NCI-H1105 treated with DMSO at 0.1 percent for 48 hours (cell line): ENCODE measurements around the gene CAPS.

Source experiments
- DNase-seq: peaks from one replicate; lab custom pipeline; 2025; lab: John Stamatoyannopoulos, UW

The CAPS gene

GRCh38 chr19:5934069-5934401 lies 20.0 kb downstream of the CAPS start:
- no peak for DNase-seq

GRCh38 chr19:5934774-5935472 lies 20.9 kb downstream of the CAPS start:
- DNase-seq, result no peak

GRCh38 chr19:5935473-5936291 lies 21.6 kb downstream of the CAPS start:
- no peak for DNase-seq

GRCh38 chr19:5936292-5936592 lies 22.2 kb downstream of the CAPS start:
- no peak for DNase-seq

- DNase-seq, result no peak
These were observed 23.5 kb downstream of the CAPS start for GRCh38 chr19:5937550-5937949.

GRCh38 chr19:5940260-5941208 lies 26.5 kb downstream of the CAPS start:
- no peak for DNase-seq

- no peak for DNase-seq
These were observed 27.6 kb downstream of the CAPS start for GRCh38 chr19:5941673-5942072.

GRCh38 chr19:5943045-5943444 lies 29.0 kb downstream of the CAPS start:
- no peak for DNase-seq

GRCh38 chr19:5943623-5944022 lies 29.6 kb downstream of the CAPS start:
- DNase-seq, result no peak

- no peak for DNase-seq
These were observed 33.4 kb downstream of the CAPS start for GRCh38 chr19:5947435-5947834.

GRCh38 chr19:5948752-5949564 lies 34.9 kb downstream of the CAPS start:
- DNase-seq, result no peak

- peak; percentile 78 for DNase-seq
These were observed 35.8 kb downstream of the CAPS start for GRCh38 chr19:5949792-5950305.

- no peak for DNase-seq
These were observed 36.7 kb downstream of the CAPS start for GRCh38 chr19:5950741-5951140.

- no peak for DNase-seq
These were observed 37.3 kb downstream of the CAPS start for GRCh38 chr19:5951338-5951861.

- DNase-seq, result peak; percentile 3
These were observed 38.4 kb downstream of the CAPS start for GRCh38 chr19:5952193-5953029.

GRCh38 chr19:5953030-5953589 lies 39.1 kb downstream of the CAPS start:
- DNase-seq, result no peak

GRCh38 chr19:5953680-5954213 lies 39.7 kb downstream of the CAPS start:
- no peak for DNase-seq

GRCh38 chr19:5954293-5954692 lies 40.2 kb downstream of the CAPS start:
- no peak for DNase-seq

- DNase-seq, result no peak
These were observed 41.5 kb downstream of the CAPS start for GRCh38 chr19:5955636-5955935.

- DNase-seq, result no peak
These were observed 42.3 kb downstream of the CAPS start for GRCh38 chr19:5956323-5956722.
